Ishikawa (cell line): ENCODE results near the gene CENPS.

Experiments used
- CEBPB ChIP-seq: IDR thresholded peaks from 2 replicates; pipeline ENCODE4 v1.6.1; 2012
- CREB1 ChIP-seq: IDR thresholded peaks from 2 replicates; pipeline ENCODE4 v1.6.1; 2012; ENCODE audit warnings: low read depth
- EP300 ChIP-seq: IDR thresholded peaks from 2 replicates; pipeline ENCODE4 v1.6.1; 2012; ENCODE audit warnings: borderline replicate concordance
- RAD21 ChIP-seq: IDR thresholded peaks from 2 replicates; pipeline ENCODE4 v1.6.1; 2012; ENCODE audit warnings: low read depth
- REST ChIP-seq: IDR thresholded peaks from 2 replicates; pipeline ENCODE4 v1.6.1; 2012; ENCODE audit warnings: low read depth, mild to moderate bottlenecking
- TAF1 ChIP-seq: IDR thresholded peaks from 2 replicates; pipeline ENCODE4 v1.6.1; 2012; ENCODE audit warnings: low read depth, mild to moderate bottlenecking
- TCF12 ChIP-seq: IDR thresholded peaks from 2 replicates; pipeline ENCODE4 v1.6.1; 2012; ENCODE audit warnings: low read depth
- YY1 ChIP-seq: IDR thresholded peaks from 2 replicates; pipeline ENCODE4 v1.6.1; 2012; ENCODE audit warnings: low read depth
- TF ChIP-seq, protein P1 (sequence below): IDR thresholded peaks from 2 replicates; pipeline ENCODE4 v1.6.1; 2012

- TF ChIP-seq EP300 (no peak), YY1 (no peak), RAD21 (no peak), CREB1 (no peak), TCF12 (no peak), REST (no peak), CEBPB (no peak), TAF1 (no peak)
- TF ChIP-seq, protein P1, sequence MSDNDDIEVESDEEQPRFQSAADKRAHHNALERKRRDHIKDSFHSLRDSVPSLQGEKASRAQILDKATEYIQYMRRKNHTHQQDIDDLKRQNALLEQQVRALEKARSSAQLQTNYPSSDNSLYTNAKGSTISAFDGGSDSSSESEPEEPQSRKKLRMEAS: no peak
Observed at GRCh38 chr1:10383630-10384029, 46.6 kb upstream of the CENPS start.
